K562 (cell line): ENCODE results near the gene PGGHG. TPM values are rescaled to one million over a fixed set of nuclear protein-coding genes. Genes with fewer than 3 reads are reported as not detected.

Experiments
- ATAC-seq: fragments of 200-7000 bp; cut with Tn5 transposase; 3 replicates; pipeline ENCODE4 v1.9.1; 2020; ENCODE audit warnings: moderate library complexity
- BruUV-seq: library from RNA; stranded (reverse); fragments of 400-500 nt; replicated peaks from 2 replicates; lab custom pipeline; 2021; lab: Mats Ljungman, UMichigan
- CTCF ChIA-PET: fragments of 300-600 bp; formaldehyde crosslinking; extraction: SDS; loops from one replicate; lab custom pipeline; 2021; ENCODE audit warnings: low intra/inter-chr PET ratio; lab: Yijun Ruan, JAX
- POLR2A ChIA-PET: fragments of 300-600, 350-650 bp; sonication (Branson Sonifier 250); formaldehyde crosslinking; extraction: SDS; loops from one replicate; lab custom pipeline; 2021; ENCODE audit warnings: antibody characterized with exemption, inconsistent platforms; lab: Yijun Ruan, JAX
- DNase-seq, 4 experiments: peaks; one replicate each; pipeline versions ENCODE4 v3.0.0 to v3.0.0-alpha.2; 2011 to 2018; ENCODE audit warnings: low spot score in 3 of 4, mixed read lengths in 3 of 4; ENCODE audit errors: extremely low read depth in 1 of 4
- FAIRE-seq: peaks from 2 replicates; lab custom pipeline; 2011; peaks lifted over from hg19 to GRCh38; lab: Jason Lieb, UNC
- H2AFZ ChIP-seq: 2 replicates; pipeline ENCODE4 v1.6.0; 2011; ENCODE audit warnings: low read depth, low read length, control low read depth, inconsistent platforms
- H3K27ac ChIP-seq: fragments of 200-600 bp; 3 replicates; pipeline ENCODE4 v1.8.0; 2011; ENCODE audit warnings: low read depth, mild to moderate bottlenecking, control low read depth, inconsistent platforms, low read length, moderate library complexity, mixed read lengths; ENCODE audit errors: extremely low read depth
- H3K27me3 ChIP-seq, 2 experiments: fragments of 300-600 bp in 1 of 2; 2 replicates in 1 of 2; 3 replicates in 1 of 2; pipeline versions ENCODE4 v1.6.0 to v1.8.0; 2011; ENCODE audit warnings: inconsistent platforms in 2 of 2, low read length in 2 of 2, mild to moderate bottlenecking in 1 of 2, mixed read lengths in 1 of 2, moderate library complexity in 1 of 2; ENCODE audit not compliant: control insufficient read depth in 2 of 2, insufficient read depth in 2 of 2
- H3K36me3 ChIP-seq: fragments of 300-600 bp; 3 replicates; pipeline ENCODE4 v1.8.0; 2011; ENCODE audit warnings: mild to moderate bottlenecking, low read length, inconsistent platforms; ENCODE audit not compliant: control insufficient read depth, insufficient read depth
- H3K4me1 ChIP-seq, 2 experiments: fragments of 200-600 bp in 1 of 2; replicated peaks in 1 of 2; 2 replicates in 1 of 2; 3 replicates in 1 of 2; pipeline versions ENCODE4 v1.5.1 to v1.8.0; 2011; ENCODE audit warnings: inconsistent platforms in 2 of 2, low read length in 2 of 2, mild to moderate bottlenecking in 1 of 2, mixed read lengths in 1 of 2, moderate library complexity in 1 of 2; ENCODE audit not compliant: control insufficient read depth in 2 of 2, insufficient read depth in 2 of 2
- H3K4me2 ChIP-seq: 2 replicates; pipeline ENCODE4 v1.6.1; 2011; ENCODE audit warnings: low read length, control low read depth, inconsistent platforms, mixed read lengths; ENCODE audit not compliant: insufficient read depth
- H3K4me3 ChIP-seq: fragments of 200-600 bp; sonication (generic), shearing (Covaris generic); 2 replicates; pipeline ENCODE4 v1.5.1; 2016; ENCODE audit warnings: control low read depth, inconsistent platforms
- H3K79me2 ChIP-seq: fragments of 200-600 bp; 3 replicates; pipeline ENCODE4 v1.8.0; 2011; ENCODE audit warnings: low read length, inconsistent platforms; ENCODE audit not compliant: control insufficient read depth, insufficient read depth
- H3K9ac ChIP-seq, 2 experiments: 2 replicates each; pipeline versions ENCODE4 v1.6.0 to v1.6.1; 2011; ENCODE audit warnings: low read depth in 2 of 2, low read length in 2 of 2, control low read depth in 1 of 2, inconsistent platforms in 1 of 2, mild to moderate bottlenecking in 1 of 2, mixed read lengths in 1 of 2; ENCODE audit not compliant: insufficient read depth in 1 of 2
- H3K9me1 ChIP-seq: one replicate; pipeline ENCODE4 v1.6.0; 2011; ENCODE audit warnings: inconsistent platforms, mild to moderate bottlenecking, low read length, moderate library complexity; ENCODE audit not compliant: control insufficient read depth, insufficient read depth
- H3K9me3 ChIP-seq: replicated peaks from 2 replicates; pipeline ENCODE4 v1.5.1; 2011; ENCODE audit warnings: low read depth, low read length, inconsistent platforms; ENCODE audit not compliant: control insufficient read depth, insufficient read depth
- H4K20me1 ChIP-seq: replicated peaks from 2 replicates; pipeline ENCODE4 v1.6.1; 2011; ENCODE audit warnings: low read length, inconsistent platforms, mixed read lengths; ENCODE audit not compliant: control insufficient read depth, insufficient read depth
- BRF1 ChIP-seq: IDR thresholded peaks from 3 replicates; pipeline ENCODE4 v1.6.1; 2011; ENCODE audit warnings: borderline replicate concordance, mild to moderate bottlenecking; ENCODE audit not compliant: insufficient read length; ENCODE audit errors: extremely low read depth
- GATA2 ChIP-seq: sonication (generic); formaldehyde crosslinking; IDR thresholded peaks from 2 replicates; pipeline ENCODE4 v1.4.0; 2020; ENCODE audit warnings: mild to moderate bottlenecking, missing genetic modification reagents
- HMBOX1 ChIP-seq: sonication (generic); IDR thresholded peaks from 2 replicates; pipeline ENCODE4 v1.6.1; 2016
- IRF1 ChIP-seq: sonication (generic); formaldehyde crosslinking; IDR thresholded peaks from 2 replicates; pipeline ENCODE4 v1.8.0; 2022; ENCODE audit warnings: missing genetic modification reagents, mild to moderate bottlenecking, borderline replicate concordance
- JUND ChIP-seq, 2 experiments: IDR thresholded peaks; 2 replicates in 1 of 2; 3 replicates in 1 of 2; pipeline ENCODE4 v1.6.1; 2011; ENCODE audit warnings: borderline replicate concordance in 2 of 2, low read depth in 2 of 2, low read length in 2 of 2, improper control_type of control experiment in 1 of 2, missing biosample characterization in 1 of 2, missing genetic modification characterization in 1 of 2, missing genetic modification reagents in 1 of 2
- MITF ChIP-seq: IDR thresholded peaks from 2 replicates; pipeline ENCODE4 v1.6.1; 2014; ENCODE audit warnings: antibody characterized with exemption
- XRCC3 ChIP-seq: fragments of 450-650 bp; IDR thresholded peaks from 2 replicates; pipeline ENCODE4 v1.6.1; 2017; ENCODE audit warnings: mild to moderate bottlenecking, moderate library complexity
- WGBS: fragments of 100-300 bp; shearing (Covaris generic); methylation state at CpG from one replicate; pipeline ENCODE4 v1.1.6; 2016; ENCODE audit warnings: low coverage, mixed read lengths; ENCODE audit not compliant: insufficient coverage; ENCODE audit errors: missing lambda C conversion rate; 5-methylcytosine and 5-hydroxymethylcytosine counted together
- in situ Hi-C: fragments of 300-500 bp; cut with MboI; formaldehyde crosslinking; loops from 4 replicates; pipeline ENCODE4 v1.15.0; 2018; ENCODE audit warnings: inconsistent platforms, mixed read lengths
- intact Hi-C: fragments of 100-400 bp; cut with micrococcal nuclease; formaldehyde crosslinking; loops from 2 replicates; pipeline ENCODE4 v1.14.2; 2022
- polyA plus RNA-seq, 8 experiments: library from polyadenylated mRNA; depleted of rRNA in 4 of 8; stranded (reverse) in 5 of 8; unstranded in 3 of 8; fragments of >200 nt; fragmentation: Nextera tagmentation in 2 of 8; fragmentation: Illumina TruSeq in 1 of 8; extraction: Ambion mirVana in 2 of 8; extraction: Trizol in 1 of 8; gene quantifications; 2 replicates each; pipeline versions ENCODE4 v1.2.1 to v1.2.3, GENCODE V29; 2011 to 2014; ENCODE audit warnings: inconsistent platforms in 1 of 8, missing spikeins in 1 of 8
- total RNA-seq, 7 experiments: library from RNA; depleted of rRNA in 6 of 7; stranded (reverse); fragments of >200 nt in 6 of 7; fragmentation: Illumina TruSeq in 2 of 7; extraction: Trizol in 2 of 7; gene quantifications; 2 replicates each; pipeline versions ENCODE4 v1.2.1 to v1.2.3, GENCODE V29; 2011 to 2021; ENCODE audit warnings: low replicate concordance in 1 of 7

PGGHG gene
- total and polyA plus RNA-seq, 9 of the 15 experiments (the other 6 are each of a cell fraction or from before 2014, with no cell fraction given), result 0.38 to 85.1 (median 18.1) TPM

GRCh38 chr11:270451-271318, 18.2 kb upstream of the PGGHG start:
- peaks cover 19 to 34% of the 10 kb centered on the region in 2 experiments; a peak in 4 of 5 replicates for H3K4me1 ChIP-seq
- no peaks in the 10 kb centered on the region for H4K20me1 ChIP-seq
- H3K4me3 ChIP-seq, result no peak overlapping the region
- TF ChIP-seq XRCC3 (no peak), GATA2 (CRISPR knock-in tag) (no peak), MITF (no peak), HMBOX1 (no peak), JUND (IDR thresholded peaks at IDR 0.05; ENCODE audit: borderline replicate concordance, low read depth, low read length) (no peak), JUND (tag; IDR thresholded peaks at IDR 0.05; ENCODE audit: borderline replicate concordance, low read depth, low read length) (no peak), IRF1 (CRISPR knock-in tag) (no peak), BRF1 (no peak)
- ChIA-PET CTCF (no interaction called here), POLR2A (interaction anchor here (1.2 kb wide), 2 partner anchors 10 to 58 kb away, joined by 4 read pairs; no protein-coding TSS in a partner anchor)
- intact Hi-C loops (no loop called here), in situ Hi-C loops (no loop called here)
- no peaks in the 10 kb centered on the region for H3K9me1 ChIP-seq
- peak overlapping the region in 1 of 2 experiments; percentile 78; a peak in 2 of 4 replicates for H3K9ac ChIP-seq
- no peak for ATAC-seq
- no peak for DNase-seq
- H3K4me2 ChIP-seq, result no peak overlapping the region
- FAIRE-seq, result no peak
- H3K79me2 ChIP-seq, result peaks cover 10% of the 10 kb centered on the region; the same call in 1 of the 3 replicates
- BruUV-seq, result no TSS peak
- H3K27ac ChIP-seq, result no peak overlapping the region
- H3K36me3 ChIP-seq, result no peaks in the 10 kb centered on the region
- peaks cover 8% of the 10 kb centered on the region for H3K9me3 ChIP-seq
- no peaks in the 10 kb centered on the region for H3K27me3 ChIP-seq
- H2AFZ ChIP-seq, result no peak overlapping the region
- WGBS, result 92% methylated on average over 14 of the region's 18 CpGs
